Fibroblast of peridontal ligament (primary cell): ENCODE data around the gene ITPK1.

ENCODE experiments used
- DNase-seq: peaks from one replicate; pipeline ENCODE4 v3.0.0-alpha.2; 2010; ENCODE audit errors: extremely low read depth

ITPK1 gene

GRCh38 chr14:92922883-92923743, 192.6 kb downstream of the ITPK1 start, which contains the start of gene CHGA:
Gene CHGA, plus strand, starts transcription at chr14:92923150. Its CDS starts 210 bp downstream, at chr14:92923360.
- DNase-seq: peak; percentile 14

- DNase-seq: no peak
Observed at GRCh38 chr14:92922155-92922735, 193.5 kb downstream of the ITPK1 start.

- DNase-seq: no peak
Observed at GRCh38 chr14:92920001-92920400, 195.7 kb downstream of the ITPK1 start.

GRCh38 chr14:92917956-92918355, 197.8 kb downstream of the ITPK1 start:
- no peak for DNase-seq

GRCh38 chr14:92917041-92917940, 198.4 kb downstream of the ITPK1 start:
- no peak for DNase-seq

GRCh38 chr14:92916201-92916600, 199.5 kb downstream of the ITPK1 start:
- DNase-seq: no peak

- peak; percentile 3 for DNase-seq
Observed at GRCh38 chr14:92914087-92914656, 201.6 kb downstream of the ITPK1 start.

GRCh38 chr14:92907316-92907911, 208.3 kb downstream of the ITPK1 start:
- no peak for DNase-seq

- DNase-seq: no peak
Observed at GRCh38 chr14:92906823-92907222, 208.9 kb downstream of the ITPK1 start.

- no peak for DNase-seq
Observed at GRCh38 chr14:92906420-92906819, 209.3 kb downstream of the ITPK1 start.

GRCh38 chr14:92905667-92906066, 210.1 kb downstream of the ITPK1 start:
- no peak for DNase-seq

GRCh38 chr14:92903359-92903758, 212.4 kb downstream of the ITPK1 start:
- no peak for DNase-seq

- no peak for DNase-seq
Observed at GRCh38 chr14:92902726-92903125, 213.0 kb downstream of the ITPK1 start.

- DNase-seq: no peak
Observed at GRCh38 chr14:92902191-92902590, 213.5 kb downstream of the ITPK1 start.

- DNase-seq: no peak
Observed at GRCh38 chr14:92900660-92901059, 215.1 kb downstream of the ITPK1 start.

- no peak for DNase-seq
Observed at GRCh38 chr14:92898566-92899131, 217.1 kb downstream of the ITPK1 start.

- DNase-seq: no peak
Observed at GRCh38 chr14:92897922-92898565, 217.7 kb downstream of the ITPK1 start.

GRCh38 chr14:92895352-92895878, 220.3 kb downstream of the ITPK1 start:
- no peak for DNase-seq

- no peak for DNase-seq
Observed at GRCh38 chr14:92892589-92892988, 223.1 kb downstream of the ITPK1 start.
